ENCODE data around the gene PHF11. TPM values are rescaled to one million over a fixed set of nuclear protein-coding genes. Genes with fewer than 3 reads are reported as not detected.

The PHF11 gene
- total and polyA plus RNA-seq, 2 of the 8 experiments (the other 6 are each of a cell fraction or from before 2014, with no cell fraction given), result 6.1 to 8.1 TPM

GRCh38 chr13:49545661-49546060, 49.9 kb downstream of the PHF11 start:
- no peak for FAIRE-seq
- 90% methylated on average over 4 of the region's 4 CpGs; no CpG with 5 or more reads in 1 of the 2 experiments for WGBS, 2 experiments (ENCODE audit: extremely low coverage in 1 of 2, insufficient coverage in 1 of 2, insufficient read length in 1 of 2, insufficient replicate concordance in 2 of 2, low coverage in 1 of 2, low lambda C conversion rate in 2 of 2, missing lambda C conversion rate in 1 of 2)
- Histone ChIP-seq H2BK20ac (ENCODE audit: low read length) (no peak overlapping the region), H3K56ac (replicated peaks; ENCODE audit: insufficient read length, low read depth, low read length) (no peak overlapping the region), H3K14ac (ENCODE audit: insufficient read length) (no peak overlapping the region), H3K27ac (ENCODE audit: low read depth, low read length) (no peak overlapping the region), H3K9me3 (ENCODE audit: insufficient read depth in 2 of 2, low read depth in 1 of 2, low read length in 1 of 2) (no peaks in the 10 kb centered on the region), H2AFZ (ENCODE audit: low read length) (no peak overlapping the region), H3K79me1 (ENCODE audit: low read depth, low read length) (no peaks in the 10 kb centered on the region), H3K36me3 (ENCODE audit: control insufficient read depth in 2 of 4, insufficient read depth in 4 of 4, low read length in 3 of 4) (peaks cover 2 to 35% (median 13%) of the 10 kb centered on the region in 4 experiments; a peak in 6 of 8 replicates), H3K79me2 (ENCODE audit: control insufficient read depth in 1 of 2, insufficient read depth in 2 of 2, low read length in 2 of 2) (no peaks in the 10 kb centered on the region), H2BK120ac (replicated peaks; ENCODE audit: low read depth, low read length) (no peak overlapping the region), H4K20me1 (replicated peaks in 1 of 2; ENCODE audit: control insufficient read depth in 1 of 2, insufficient read depth in 2 of 2, low read length in 2 of 2) (peaks cover 0 to 3% of the 10 kb centered on the region in 2 experiments), H3K23ac (ENCODE audit: insufficient read length) (no peak overlapping the region), H2AK5ac (ENCODE audit: low read depth, low read length) (no peak overlapping the region), H3K9ac (replicated peaks in 1 of 4; ENCODE audit: extremely low read depth in 1 of 4, low read depth in 3 of 4, low read length in 3 of 4) (no peak overlapping the region), H3K23me2 (ENCODE audit: low read depth, low read length) (no peaks in the 10 kb centered on the region), H4K5ac (ENCODE audit: insufficient read length, low read depth, low read length) (no peak overlapping the region), H2BK5ac (ENCODE audit: low read depth, low read length) (no peak overlapping the region), H3K27me3 (replicated peaks in 1 of 4; ENCODE audit: control insufficient read depth in 3 of 4, extremely low read depth in 1 of 4, insufficient read depth in 3 of 4, low read length in 3 of 4) (no peaks in the 10 kb centered on the region), H3K4ac (replicated peaks; ENCODE audit: insufficient read length, low read depth, low read length) (no peak overlapping the region), H3K18ac (ENCODE audit: extremely low read depth, low read length) (no peak overlapping the region), H2BK15ac (ENCODE audit: low read length) (no peak overlapping the region), H4K91ac (replicated peaks; ENCODE audit: insufficient read length, low read length) (no peak overlapping the region), H3K4me1 (replicated peaks in 1 of 4; ENCODE audit: control insufficient read depth in 3 of 4, insufficient read depth in 4 of 4, low read length in 3 of 4) (no peaks in the 10 kb centered on the region), H4K8ac (ENCODE audit: extremely low read depth, insufficient read depth, low read length) (no peak overlapping the region), H3K4me3 (ENCODE audit: extremely low read depth in 1 of 4, insufficient read depth in 2 of 4, low read depth in 3 of 4, low read length in 4 of 4) (no peak overlapping the region), H2BK12ac (ENCODE audit: low read depth, low read length) (no peak overlapping the region), H3K4me2 (ENCODE audit: insufficient read depth in 1 of 2, low read depth in 2 of 2, low read length in 2 of 2) (no peak overlapping the region)
- TF ChIP-seq SP1 (IDR thresholded peaks at IDR 0.05; ENCODE audit: low read depth, low read length), result no peak
- TF ChIP-seq TEAD4 (IDR thresholded peaks at IDR 0.05; ENCODE audit: low read depth, low read length), result no peak
- no peak for TF ChIP-seq FOSL1 (IDR thresholded peaks at IDR 0.05; ENCODE audit: insufficient read depth, low read depth, low read length)
- no peak for TF ChIP-seq CHD2 (IDR thresholded peaks at IDR 0.05; ENCODE audit: low read length)
- TF ChIP-seq GABPA (IDR thresholded peaks at IDR 0.05; ENCODE audit: borderline replicate concordance, insufficient read depth, low read length), result no peak
- no peak for TF ChIP-seq CTCF (IDR thresholded peaks at IDR 0.05; ENCODE audit: control extremely low read depth in 1 of 3, insufficient read depth in 1 of 3, low read depth in 1 of 3, low read length in 3 of 3)
- TF ChIP-seq TAF1 (IDR thresholded peaks at IDR 0.05; ENCODE audit: low read depth, low read length), result no peak
- no peak for TF ChIP-seq POLR2A (IDR thresholded peaks at IDR 0.05; ENCODE audit: control extremely low read depth in 1 of 2, low read depth in 2 of 2, low read length in 2 of 2)
- TF ChIP-seq CHD1 (IDR thresholded peaks at IDR 0.05; ENCODE audit: low read depth, low read length), result no peak
- no peak for TF ChIP-seq CBX5 (IDR thresholded peaks at IDR 0.05; ENCODE audit: low read depth, low read length)
- no peak for TF ChIP-seq KDM1A (IDR thresholded peaks at IDR 0.05; ENCODE audit: borderline replicate concordance, low read length)
- TF ChIP-seq SP2 (IDR thresholded peaks at IDR 0.05; ENCODE audit: low read length), result no peak
- TF ChIP-seq SRF (IDR thresholded peaks at IDR 0.05; ENCODE audit: low read depth, low read length), result no peak
- ChIA-PET POLR2A (ENCODE audit: partially characterized antibody) (interaction anchor here (0.7 kb wide), 1 partner anchor 435 kb away, joined by 5 read pairs; no protein-coding TSS in a partner anchor), CTCF (ENCODE audit: partially characterized antibody) (interaction anchor here (1.1 kb wide), 1 partner anchor 52 kb away, joined by 4 read pairs; no protein-coding TSS in a partner anchor)
- DNase-seq (ENCODE audit: low read depth in 1 of 2, low spot score in 2 of 2), result no peak
